Adrenal gland (tissue), 5 donors: ENCODE data around the gene PRUNE1.

Experiments used
- CTCF ChIP-seq, 6 experiments: fragments of 450-650 bp in 4 of 6; fragments of 200-600 bp in 2 of 6; sonication (generic) in 1 of 6; IDR thresholded peaks; 1 replicate in 5 of 6; 2 replicates in 1 of 6; pipeline versions ENCODE4 v1.5.1 to v1.8.0; 2016 to 2021; ENCODE audit warnings: antibody characterized with exemption in 6 of 6, mild to moderate bottlenecking in 2 of 6, moderate library complexity in 1 of 6
- POLR2A ChIP-seq, 2 donors: fragments of 450-650 bp; IDR thresholded peaks; one replicate each; pipeline ENCODE4 v1.6.1; 2017; ENCODE audit warnings: antibody characterized with exemption in 2 of 2, mild to moderate bottlenecking in 2 of 2, moderate library complexity in 1 of 2
- donor health status: DM: no; HTN: no; CAD: no.

DNA sequence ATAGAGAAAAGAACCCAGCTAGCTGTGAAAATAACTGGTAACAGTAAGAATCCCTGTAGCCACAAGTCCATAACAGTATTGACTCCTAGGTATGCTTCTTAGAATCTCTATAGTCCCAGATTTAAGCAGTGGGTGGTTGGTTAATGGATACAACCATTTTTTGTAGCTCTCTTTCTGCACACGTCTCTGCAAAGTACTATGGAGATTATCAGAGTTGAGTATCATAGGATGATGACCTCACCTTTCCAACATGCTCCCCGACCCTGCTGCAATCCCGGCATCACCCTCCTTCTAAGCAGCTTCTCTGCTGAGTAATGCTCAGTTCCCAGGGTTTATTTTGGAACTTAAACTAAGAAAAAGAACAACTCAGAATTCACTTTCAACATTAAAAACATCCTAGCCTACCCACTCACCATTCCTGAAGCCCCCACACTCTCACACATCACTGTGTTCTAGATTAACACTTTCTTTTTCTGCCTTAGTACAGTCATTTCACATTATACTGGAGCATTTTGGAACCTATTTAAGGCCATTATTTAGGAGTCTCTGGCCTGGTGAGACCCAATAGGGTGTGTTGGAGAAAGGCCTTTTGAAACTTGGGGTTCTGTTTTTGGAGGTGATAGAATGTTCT lies 54.6 kb downstream of the PRUNE1 start:
- no peak for TF ChIP-seq CTCF (IDR thresholded peaks at IDR 0.05)
- TF ChIP-seq POLR2A (IDR thresholded peaks at IDR 0.05): peak in 1 of 2 donors; percentile 10
